Measurements from ENCODE around the gene CCDC149.

Gene CCDC149

DNA sequence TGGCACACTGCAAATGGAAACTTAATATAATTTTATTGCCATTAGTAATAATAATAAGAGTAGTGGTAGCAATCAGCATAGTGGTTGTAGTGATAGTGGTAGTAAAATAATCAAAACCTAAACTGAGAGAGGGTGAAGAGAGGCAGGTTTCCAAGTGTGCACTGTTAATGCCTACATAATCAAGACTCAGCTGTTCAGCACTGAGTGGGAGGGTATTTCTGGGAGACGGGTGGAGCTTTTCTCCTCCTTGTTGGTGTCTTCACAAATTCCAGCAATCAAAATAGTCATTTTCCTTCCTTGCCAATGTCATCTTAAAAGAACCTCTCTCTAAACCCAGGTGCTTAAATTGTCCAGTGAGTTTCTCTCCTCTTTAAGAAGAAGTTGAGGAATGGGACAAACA, 18.6 kb downstream of the CCDC149 start:
- ChIA-PET POLR2A (ENCODE audit: low non-redundant PET) (no interaction called here), CTCF (interaction anchor here (0.8 kb wide), 1 partner anchor 396 kb away, joined by 6 read pairs; no protein-coding TSS in a partner anchor)
- TF ChIP-seq, protein P1, sequence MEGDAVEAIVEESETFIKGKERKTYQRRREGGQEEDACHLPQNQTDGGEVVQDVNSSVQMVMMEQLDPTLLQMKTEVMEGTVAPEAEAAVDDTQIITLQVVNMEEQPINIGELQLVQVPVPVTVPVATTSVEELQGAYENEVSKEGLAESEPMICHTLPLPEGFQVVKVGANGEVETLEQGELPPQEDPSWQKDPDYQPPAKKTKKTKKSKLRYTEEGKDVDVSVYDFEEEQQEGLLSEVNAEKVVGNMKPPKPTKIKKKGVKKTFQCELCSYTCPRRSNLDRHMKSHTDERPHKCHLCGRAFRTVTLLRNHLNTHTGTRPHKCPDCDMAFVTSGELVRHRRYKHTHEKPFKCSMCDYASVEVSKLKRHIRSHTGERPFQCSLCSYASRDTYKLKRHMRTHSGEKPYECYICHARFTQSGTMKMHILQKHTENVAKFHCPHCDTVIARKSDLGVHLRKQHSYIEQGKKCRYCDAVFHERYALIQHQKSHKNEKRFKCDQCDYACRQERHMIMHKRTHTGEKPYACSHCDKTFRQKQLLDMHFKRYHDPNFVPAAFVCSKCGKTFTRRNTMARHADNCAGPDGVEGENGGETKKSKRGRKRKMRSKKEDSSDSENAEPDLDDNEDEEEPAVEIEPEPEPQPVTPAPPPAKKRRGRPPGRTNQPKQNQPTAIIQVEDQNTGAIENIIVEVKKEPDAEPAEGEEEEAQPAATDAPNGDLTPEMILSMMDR (conservative IDR thresholded peaks at IDR 0.05; ENCODE audit: low read depth), result no peak
- no peak overlapping the region for H3K27ac ChIP-seq
- no peak for DNase-seq (ENCODE audit: low spot score)

DNA sequence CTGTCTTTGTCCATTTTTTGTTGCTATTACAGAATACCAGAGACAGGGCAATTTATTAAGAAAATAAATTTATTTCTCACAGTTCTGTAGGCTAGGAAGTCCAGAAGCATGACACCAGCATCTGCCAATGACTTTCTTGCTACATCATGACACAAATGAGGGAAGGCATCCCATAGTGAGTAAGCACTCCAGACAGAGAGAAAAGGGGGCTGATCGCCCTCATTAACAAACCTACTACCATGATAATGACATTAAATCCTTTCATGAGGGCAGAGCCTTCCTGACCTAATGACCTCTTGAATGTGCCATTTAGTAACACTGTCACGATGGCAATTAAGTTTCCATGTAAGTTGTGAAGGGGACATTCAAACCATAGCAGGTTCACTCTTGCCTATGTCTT, 20.1 kb downstream of the CCDC149 start:
- TF ChIP-seq, protein P1 (conservative IDR thresholded peaks at IDR 0.05; ENCODE audit: low read depth), result no peak
- POLR2A ChIA-PET (ENCODE audit: low non-redundant PET), result no interaction called here
- CTCF ChIA-PET, result no interaction called here
- DNase-seq (ENCODE audit: low spot score), result no peak
- H3K27ac ChIP-seq, result no peak overlapping the region

DNA sequence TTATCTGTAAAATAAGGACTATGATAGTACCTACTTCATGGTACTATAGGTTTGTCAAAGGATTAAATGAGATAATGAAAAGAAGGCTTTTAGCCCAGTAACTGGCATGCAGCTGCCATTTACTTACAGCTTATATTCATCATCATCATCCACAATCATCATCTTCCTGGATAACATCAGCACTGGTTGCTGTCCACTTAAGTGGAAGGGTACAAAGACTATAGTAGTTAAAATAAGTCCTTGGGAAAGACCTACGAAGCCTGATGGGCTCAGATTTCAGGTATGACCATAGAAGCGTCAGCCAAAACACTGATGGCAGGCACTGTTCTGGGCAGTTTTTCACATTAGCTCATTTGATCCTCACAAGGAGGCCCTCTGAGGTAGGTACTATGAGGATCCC, 20.6 kb downstream of the CCDC149 start:
- no peak overlapping the region for H3K27ac ChIP-seq
- POLR2A ChIA-PET (ENCODE audit: low non-redundant PET), result no interaction called here
- TF ChIP-seq, protein P1 (conservative IDR thresholded peaks at IDR 0.05; ENCODE audit: low read depth), result no peak
- CTCF ChIA-PET, result interaction anchor here (0.6 kb wide), 1 partner anchor 137 kb away, joined by 3 read pairs; no protein-coding TSS in a partner anchor
- DNase-seq (ENCODE audit: low spot score), result no peak

DNA sequence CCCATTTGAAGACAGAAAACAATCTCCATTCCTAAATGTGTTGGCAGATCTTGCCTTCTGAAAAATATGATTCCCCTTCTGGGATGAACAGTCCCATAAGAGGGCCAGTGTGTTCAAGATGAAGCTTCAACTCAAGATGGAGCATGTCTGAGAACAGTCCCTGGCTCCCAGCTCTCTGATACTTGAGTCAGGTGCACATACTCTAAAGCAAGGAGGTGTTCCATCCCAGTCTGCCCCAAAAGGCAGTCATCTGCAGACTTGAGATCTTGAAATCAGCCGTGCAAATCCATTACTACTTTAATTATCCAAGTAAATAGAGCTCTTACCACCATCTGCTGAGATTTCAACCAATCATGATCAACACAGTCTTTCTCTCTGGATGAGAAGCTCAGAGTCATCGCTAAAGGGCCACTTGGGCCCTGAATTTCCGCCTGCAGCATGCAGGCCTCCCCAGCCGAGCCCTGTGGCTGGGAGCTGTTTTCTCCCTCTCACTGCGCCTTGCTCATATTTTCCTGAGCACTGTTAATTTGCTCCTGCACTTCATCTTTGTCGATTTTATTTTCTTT, 22.2 kb downstream of the CCDC149 start:
- POLR2A ChIA-PET (ENCODE audit: low non-redundant PET), result no interaction called here
- CTCF ChIA-PET, result no interaction called here
- TF ChIP-seq, protein P1 (conservative IDR thresholded peaks at IDR 0.05; ENCODE audit: low read depth), result no peak
- DNase-seq (ENCODE audit: low spot score), result no peak
- H3K27ac ChIP-seq, result no peak overlapping the region

DNA sequence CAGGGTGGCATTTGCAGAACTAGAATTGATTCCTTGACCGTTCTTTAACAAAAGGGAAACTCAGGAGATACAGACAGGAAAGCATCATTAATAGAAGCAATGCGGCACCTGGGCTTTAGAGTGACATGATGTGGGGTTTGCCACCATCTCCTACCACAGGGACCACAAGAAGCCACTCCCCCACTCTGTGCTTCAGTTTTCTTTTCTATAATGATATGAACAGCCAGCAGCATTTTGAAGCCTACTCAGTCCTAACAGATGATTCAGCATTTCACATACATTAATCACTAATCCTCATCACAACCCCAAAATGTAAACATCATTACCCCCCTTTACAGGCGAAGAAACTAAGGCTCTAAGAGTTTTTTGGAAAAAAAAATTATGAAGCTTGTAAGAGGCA, 22.9 kb downstream of the CCDC149 start:
- POLR2A ChIA-PET (ENCODE audit: low non-redundant PET), result no interaction called here

DNA sequence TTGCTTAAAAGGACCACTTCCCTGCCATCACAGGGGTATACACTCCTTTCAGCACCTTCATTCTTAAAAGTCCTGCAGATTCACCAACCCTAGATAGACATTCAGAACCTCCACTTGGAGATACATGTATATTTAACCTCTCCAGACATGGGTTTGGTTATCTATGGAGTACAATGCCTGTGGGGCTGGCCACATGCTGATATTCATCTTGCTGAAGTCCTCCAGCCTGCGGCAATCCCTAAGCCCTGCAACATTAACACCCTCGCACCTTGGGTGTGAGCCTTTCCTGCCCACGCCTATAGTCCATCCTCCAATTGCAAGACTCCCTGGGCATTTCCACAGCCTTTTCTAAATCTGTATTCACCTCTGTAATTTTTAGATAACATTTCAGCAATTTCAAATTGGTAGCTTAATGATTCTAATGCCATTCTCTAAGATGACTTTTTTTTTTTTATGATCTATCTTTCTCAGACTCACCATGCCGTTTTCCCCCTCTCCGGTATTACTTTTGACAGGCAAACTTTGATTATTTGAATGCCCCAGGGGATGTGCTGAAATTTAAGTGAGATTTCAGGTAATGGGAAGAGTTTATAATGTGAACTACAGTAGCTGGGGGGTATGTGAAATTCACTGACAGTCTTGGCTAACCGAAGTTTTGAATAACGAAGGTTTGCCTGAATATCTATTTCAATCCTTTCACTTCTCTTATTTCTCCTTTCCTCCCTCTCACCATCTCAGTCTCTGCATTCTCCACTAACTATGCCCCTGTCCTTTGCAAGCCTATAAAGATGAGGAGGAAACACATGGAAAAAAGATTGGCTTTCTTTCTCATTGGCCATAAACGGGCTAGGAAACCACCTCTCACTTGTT, 24.1 kb downstream of the CCDC149 start:
- DNase-seq (ENCODE audit: low spot score), result no peak
- no peak overlapping the region for H3K27ac ChIP-seq
- TF ChIP-seq, protein P1 (conservative IDR thresholded peaks at IDR 0.05; ENCODE audit: low read depth), result no peak
- POLR2A ChIA-PET (ENCODE audit: low non-redundant PET), result no interaction called here
- CTCF ChIA-PET, result no interaction called here

More for the DNA sequence above, 22.9 kb downstream of the CCDC149 start:
- CTCF ChIA-PET, result no interaction called here
- H3K27ac ChIP-seq, result no peak overlapping the region
- TF ChIP-seq, protein P1 (conservative IDR thresholded peaks at IDR 0.05; ENCODE audit: low read depth), result no peak
- peak; percentile 14 for DNase-seq (ENCODE audit: low spot score)
